Bronchial epithelial cell (primary cell): ENCODE results near the gene CEP41. TPM values are rescaled to one million over a fixed set of nuclear protein-coding genes. Genes with fewer than 3 reads are reported as not detected.
A peak's percentile ranks its signal among the peaks of the same experiment; 100 is the strongest.

ENCODE experiments used
- DNase-seq: peaks from one replicate; pipeline ENCODE4 v3.0.0-alpha.2; 2010; ENCODE audit warnings: low read depth
- FAIRE-seq: peaks from 2 replicates; lab custom pipeline; 2011; peaks lifted over from hg19 to GRCh38; lab: Jason Lieb, UNC
- H3K27me3 ChIP-seq: 2 replicates; pipeline ENCODE4 v1.5.1; 2011; ENCODE audit warnings: low read length; ENCODE audit not compliant: control insufficient read depth, insufficient read depth
- H3K36me3 ChIP-seq: 2 replicates; pipeline ENCODE4 v1.5.1; 2011; ENCODE audit warnings: low read length; ENCODE audit not compliant: control insufficient read depth, insufficient read depth
- H3K4me3 ChIP-seq: 2 replicates; pipeline ENCODE4 v1.5.1; 2011; ENCODE audit warnings: mild to moderate bottlenecking, low read depth, low read length, control low read depth
- CTCF ChIP-seq: IDR thresholded peaks from 2 replicates; pipeline ENCODE4 v1.5.1; 2011; ENCODE audit warnings: mild to moderate bottlenecking, moderate library complexity, low read length, control low read depth, inconsistent platforms; ENCODE audit not compliant: insufficient read depth, severe bottlenecking
- total RNA-seq: library from RNA; depleted of rRNA; stranded (reverse); fragments of >200 nt; gene quantifications from 2 replicates; pipeline ENCODE4 v1.2.1, GENCODE V29; 2014

Gene CEP41
- total RNA-seq = 3.1 and 4.2 TPM in 2 replicates

GRCh38 chr7:130440527-130441365, at the start of gene CEP41:
CEP41 (minus strand) TSS chr7:130441016; CDS start chr7:130440966, 50 bp downstream.
- H3K36me3 ChIP-seq = no peaks in the 10 kb centered on the region
- FAIRE-seq (no peak), DNase-seq (peak; percentile 85)

GRCh38 chr7:130490311-130490791, 49.5 kb upstream of the CEP41 start:
- TF ChIP-seq CTCF = no peak
- Histone ChIP-seq H3K4me3 (no peak overlapping the region), H3K27me3 (no peaks in the 10 kb centered on the region), H3K36me3 (no peaks in the 10 kb centered on the region)
- FAIRE-seq = no peak
- DNase-seq = no peak

More at GRCh38 chr7:130440527-130441365, at the start of gene CEP41:
- no peak for TF ChIP-seq CTCF
- Histone ChIP-seq H3K27me3 (no peaks in the 10 kb centered on the region), H3K4me3 (peak within 1 kb of the TSS; percentile 60)

- no peak for FAIRE-seq
Measured at GRCh38 chr7:130489140-130489983, 48.5 kb upstream of the CEP41 start.

GRCh38 chr7:130488392-130489139, 47.8 kb upstream of the CEP41 start:
- no peak for FAIRE-seq
- Histone ChIP-seq H3K27me3 (no peaks in the 10 kb centered on the region), H3K4me3 (no peak overlapping the region), H3K36me3 (no peaks in the 10 kb centered on the region)
- TF ChIP-seq CTCF = no peak
- no peak for DNase-seq

More at GRCh38 chr7:130489140-130489983, 48.5 kb upstream of the CEP41 start:
- H3K36me3 ChIP-seq = no peaks in the 10 kb centered on the region
- H3K27me3 ChIP-seq = no peaks in the 10 kb centered on the region
- no peak overlapping the region for H3K4me3 ChIP-seq
- no peak for TF ChIP-seq CTCF
- DNase-seq = no peak

GRCh38 chr7:130486954-130487436, 46.2 kb upstream of the CEP41 start:
- TF ChIP-seq CTCF = no peak
- H3K27me3 ChIP-seq = no peaks in the 10 kb centered on the region
- H3K4me3 ChIP-seq = peak overlapping the region; percentile 47
- H3K36me3 ChIP-seq = no peaks in the 10 kb centered on the region
- DNase-seq (peak; percentile 68), FAIRE-seq (no peak)
